RWPE2 (cell line): ENCODE measurements around the gene LGALS16.
"Not testable (repeated sequence)": the region's sequence is repeated elsewhere in the genome, so short reads cannot be mapped to it uniquely, and the experiment has no call there.

ENCODE experiments used
- ATAC-seq: fragments of 200-7000 bp; cut with Tn5 transposase; 3 replicates; pipeline ENCODE4 v1.9.1; 2021; ENCODE audit warnings: low read depth
- DNase-seq: peaks from one replicate; pipeline ENCODE4 v3.0.0-alpha.2; 2020; ENCODE audit warnings: low spot score
- H3K27ac ChIP-seq: fragments of 450-650 bp; 2 replicates; pipeline ENCODE4 v1.5.1; 2017; ENCODE audit warnings: mild to moderate bottlenecking; ENCODE audit not compliant: poor library complexity, severe bottlenecking
- H3K27me3 ChIP-seq: fragments of 250-450 bp; sonication (Bioruptor Pico); 2 replicates; pipeline ENCODE4 v1.5.1; 2021; ENCODE audit warnings: mild to moderate bottlenecking, moderate library complexity; ENCODE audit not compliant: insufficient read depth, poor library complexity, severe bottlenecking
- H3K36me3 ChIP-seq: fragments of 250-450 bp; sonication (Bioruptor Pico); 2 replicates; pipeline ENCODE4 v1.5.1; 2020; ENCODE audit warnings: low read depth, mild to moderate bottlenecking, moderate library complexity
- H3K4me1 ChIP-seq: fragments of 250-450 bp; sonication (Bioruptor Pico); 2 replicates; pipeline ENCODE4 v1.5.1; 2021; ENCODE audit warnings: mild to moderate bottlenecking, moderate library complexity; ENCODE audit not compliant: insufficient read depth, poor library complexity, severe bottlenecking
- H3K4me3 ChIP-seq: fragments of 250-450 bp; sonication (Bioruptor Pico); 2 replicates; pipeline ENCODE4 v1.5.1; 2021; ENCODE audit warnings: mild to moderate bottlenecking, moderate library complexity; ENCODE audit not compliant: severe bottlenecking
- H3K9me3 ChIP-seq: fragments of 250-450 bp; sonication (Bioruptor Pico); 2 replicates; pipeline ENCODE4 v1.5.1; 2021; ENCODE audit warnings: mild to moderate bottlenecking, moderate library complexity; ENCODE audit not compliant: severe bottlenecking
- CTCF ChIP-seq: fragments of 450-650 bp; IDR thresholded peaks from one replicate; pipeline ENCODE4 v1.5.1; 2017; ENCODE audit warnings: mild to moderate bottlenecking, moderate library complexity; ENCODE audit not compliant: poor library complexity, severe bottlenecking

LGALS16 gene

GRCh38 chr19:39672473-39672872 is 16.8 kb downstream of the LGALS16 start:
- TF ChIP-seq CTCF = no peak
- H3K36me3 ChIP-seq = no peaks in the 10 kb centered on the region
- DNase-seq = no peak
- ATAC-seq = no peak
- H3K27ac ChIP-seq = no peak overlapping the region
- H3K4me1 ChIP-seq = no peaks in the 10 kb centered on the region
- H3K27me3 ChIP-seq = no peaks in the 10 kb centered on the region
- no peak overlapping the region for H3K4me3 ChIP-seq
- H3K9me3 ChIP-seq = no peaks in the 10 kb centered on the region

GRCh38 chr19:39673862-39674261 is 18.1 kb downstream of the LGALS16 start:
- not testable (repeated sequence) for H3K4me3 ChIP-seq, H3K9me3 ChIP-seq, DNase-seq, H3K27ac ChIP-seq, H3K4me1 ChIP-seq, H3K36me3 ChIP-seq, H3K27me3 ChIP-seq, ATAC-seq

GRCh38 chr19:39676004-39676403 is 20.3 kb downstream of the LGALS16 start:
- no peaks in the 10 kb centered on the region for H3K9me3 ChIP-seq
- no peak overlapping the region for H3K27ac ChIP-seq
- TF ChIP-seq CTCF = no peak
- H3K36me3 ChIP-seq = no peaks in the 10 kb centered on the region
- DNase-seq (no peak), ATAC-seq (no peak)
- H3K27me3 ChIP-seq = no peaks in the 10 kb centered on the region
- no peak overlapping the region for H3K4me3 ChIP-seq
- H3K4me1 ChIP-seq = no peaks in the 10 kb centered on the region

- no peak for TF ChIP-seq CTCF
- peak; percentile 95 for ATAC-seq
- H3K36me3 ChIP-seq = no peaks in the 10 kb centered on the region
- H3K4me1 ChIP-seq = no peaks in the 10 kb centered on the region
- H3K27ac ChIP-seq = no peak overlapping the region
- H3K9me3 ChIP-seq = no peaks in the 10 kb centered on the region
- no peaks in the 10 kb centered on the region for H3K27me3 ChIP-seq
- no peak overlapping the region for H3K4me3 ChIP-seq
- DNase-seq = no peak
These were observed 22.5 kb downstream of the LGALS16 start for GRCh38 chr19:39677961-39678889.

GRCh38 chr19:39679056-39679790 is 23.5 kb downstream of the LGALS16 start:
- Histone ChIP-seq H3K4me1 (no peaks in the 10 kb centered on the region), H3K36me3 (no peaks in the 10 kb centered on the region), H3K9me3 (no peaks in the 10 kb centered on the region), H3K4me3 (no peak overlapping the region), H3K27ac (no peak overlapping the region), H3K27me3 (no peaks in the 10 kb centered on the region)
- ATAC-seq (no peak), DNase-seq (no peak)
- no peak for TF ChIP-seq CTCF
